Mesendoderm (in vitro differentiated cells): ENCODE results near the gene CDK5.

Experiments used
- DNase-seq: peaks from one replicate; pipeline ENCODE4 v3.0.0; 2013
- H2AK5ac ChIP-seq: 2 replicates; pipeline ENCODE4 v1.6.1; 2013; ENCODE audit warnings: low read length, inconsistent platforms
- H2BK120ac ChIP-seq: 2 replicates; pipeline ENCODE4 v1.6.1; 2013; ENCODE audit warnings: low read depth, mild to moderate bottlenecking, low read length, moderate library complexity, mixed read lengths
- H2BK15ac ChIP-seq: replicated peaks from 2 replicates; pipeline ENCODE4 v1.6.1; 2013; ENCODE audit warnings: low read depth, mild to moderate bottlenecking, moderate library complexity
- H2BK5ac ChIP-seq: 2 replicates; pipeline ENCODE4 v1.6.1; 2013; ENCODE audit warnings: low read length, inconsistent platforms
- H3K18ac ChIP-seq: 2 replicates; pipeline ENCODE4 v1.6.1; 2013; ENCODE audit warnings: mild to moderate bottlenecking, low read length, mixed read lengths
- H3K23ac ChIP-seq: one replicate; pipeline ENCODE4 v1.6.1; 2013; ENCODE audit warnings: low read length
- H3K27ac ChIP-seq: 2 replicates; pipeline ENCODE4 v1.5.1; 2013; ENCODE audit warnings: low read depth, mild to moderate bottlenecking, inconsistent platforms, low read length, moderate library complexity
- H3K27me3 ChIP-seq: 2 replicates; pipeline ENCODE4 v1.6.1; 2013; ENCODE audit warnings: low read length, control low read depth, mild to moderate bottlenecking, inconsistent platforms; ENCODE audit not compliant: insufficient read depth, poor library complexity
- H3K36me3 ChIP-seq: 2 replicates; pipeline ENCODE4 v1.6.1; 2013; ENCODE audit warnings: low read length, inconsistent platforms; ENCODE audit not compliant: control insufficient read depth, insufficient read depth
- H3K4ac ChIP-seq: one replicate; pipeline ENCODE4 v1.6.1; 2013; ENCODE audit warnings: low read depth, mild to moderate bottlenecking, low read length, moderate library complexity
- H3K4me1 ChIP-seq: 2 replicates; pipeline ENCODE4 v1.6.1; 2013; ENCODE audit warnings: low read depth, low read length, inconsistent platforms; ENCODE audit not compliant: control insufficient read depth
- H3K4me2 ChIP-seq: 2 replicates; pipeline ENCODE4 v1.6.1; 2013; ENCODE audit warnings: low read length
- H3K4me3 ChIP-seq: 2 replicates; pipeline ENCODE4 v1.5.1; 2013; ENCODE audit warnings: mild to moderate bottlenecking, low read length
- H3K56ac ChIP-seq: one replicate; pipeline ENCODE4 v1.6.1; 2013; ENCODE audit warnings: low read length
- H3K79me1 ChIP-seq: 2 replicates; pipeline ENCODE4 v1.6.1; 2013; ENCODE audit warnings: low read length, inconsistent platforms
- H3K79me2 ChIP-seq: 2 replicates; pipeline ENCODE4 v1.6.1; 2013; ENCODE audit warnings: mild to moderate bottlenecking, low read length; ENCODE audit not compliant: control insufficient read depth, insufficient read depth
- H3K9ac ChIP-seq: 2 replicates; pipeline ENCODE4 v1.6.1; 2013; ENCODE audit warnings: low read length, inconsistent platforms
- H4K5ac ChIP-seq: one replicate; pipeline ENCODE4 v1.6.1; 2013; ENCODE audit warnings: low read length
- H4K8ac ChIP-seq: one replicate; pipeline ENCODE4 v1.6.1; 2013; ENCODE audit warnings: low read depth, mild to moderate bottlenecking, control low read depth, low read length, moderate library complexity
- WGBS: extraction: QIAGEN DNeasy Blood & Tissue Kit; methylation state at CpG from one replicate; pipeline ENCODE4 v1.1.7; 2013; ENCODE audit warnings: low lambda C conversion rate, missing lambda C conversion rate; ENCODE audit not compliant: insufficient coverage; ENCODE audit errors: extremely low coverage; 5-methylcytosine and 5-hydroxymethylcytosine counted together

Gene CDK5

GRCh38 chr7:151073990-151074389 is 16.3 kb upstream of the CDK5 start:
- Histone ChIP-seq H3K4me1 (peaks cover 1% of the 10 kb centered on the region), H3K23ac (no peak overlapping the region), H3K18ac (no peak overlapping the region), H3K79me2 (no peaks in the 10 kb centered on the region), H2BK15ac (no peak overlapping the region), H3K4ac (no peak overlapping the region), H3K27ac (no peak overlapping the region), H3K9ac (no peak overlapping the region), H3K4me3 (no peak overlapping the region), H3K56ac (no peak overlapping the region), H3K79me1 (no peaks in the 10 kb centered on the region), H3K36me3 (peaks cover 4% of the 10 kb centered on the region), H3K27me3 (no peaks in the 10 kb centered on the region), H2AK5ac (no peak overlapping the region), H2BK120ac (no peak overlapping the region), H4K5ac (no peak overlapping the region), H4K8ac (no peak overlapping the region), H2BK5ac (no peak overlapping the region), H3K4me2 (no peak overlapping the region)
- no CpG with 5 or more reads among the region's 17 CpGs for WGBS
- DNase-seq, result no peak

- no peak overlapping the region for H3K9ac ChIP-seq
- H2BK5ac ChIP-seq, result no peak overlapping the region
- H3K27me3 ChIP-seq, result no peaks in the 10 kb centered on the region
- H4K8ac ChIP-seq, result no peak overlapping the region
- H4K5ac ChIP-seq, result no peak overlapping the region
- H3K36me3 ChIP-seq, result peaks cover 4% of the 10 kb centered on the region
- H3K4me1 ChIP-seq, result no peaks in the 10 kb centered on the region
- H3K56ac ChIP-seq, result no peak overlapping the region
- H3K27ac ChIP-seq, result no peak overlapping the region
- no peak for DNase-seq
- no peak overlapping the region for H3K23ac ChIP-seq
- H2BK15ac ChIP-seq, result no peak overlapping the region
- no peak overlapping the region for H3K4me2 ChIP-seq
- no CpG with 5 or more reads among the region's 39 CpGs for WGBS
- H3K79me2 ChIP-seq, result no peaks in the 10 kb centered on the region
- H3K4me3 ChIP-seq, result no peak overlapping the region
- no peak overlapping the region for H3K4ac ChIP-seq
- no peak overlapping the region for H3K18ac ChIP-seq
- no peak overlapping the region for H2BK120ac ChIP-seq
- H3K79me1 ChIP-seq, result no peaks in the 10 kb centered on the region
- H2AK5ac ChIP-seq, result no peak overlapping the region
Observed at GRCh38 chr7:151071032-151071866, 13.6 kb upstream of the CDK5 start.

GRCh38 chr7:151070574-151070960 is 12.9 kb upstream of the CDK5 start:
- no peak overlapping the region for H4K8ac ChIP-seq
- H2BK5ac ChIP-seq, result no peak overlapping the region
- no peak overlapping the region for H2AK5ac ChIP-seq
- no peak overlapping the region for H3K4ac ChIP-seq
- WGBS, result no CpG with 5 or more reads among the region's 15 CpGs
- no peak overlapping the region for H2BK120ac ChIP-seq
- H3K36me3 ChIP-seq, result peaks cover 4% of the 10 kb centered on the region
- no peak overlapping the region for H2BK15ac ChIP-seq
- DNase-seq, result no peak
- no peaks in the 10 kb centered on the region for H3K79me1 ChIP-seq
- no peak overlapping the region for H3K56ac ChIP-seq
- no peak overlapping the region for H4K5ac ChIP-seq
- H3K27me3 ChIP-seq, result no peaks in the 10 kb centered on the region
- H3K4me2 ChIP-seq, result no peak overlapping the region
- H3K9ac ChIP-seq, result no peak overlapping the region
- no peaks in the 10 kb centered on the region for H3K4me1 ChIP-seq
- H3K18ac ChIP-seq, result no peak overlapping the region
- no peaks in the 10 kb centered on the region for H3K79me2 ChIP-seq
- H3K4me3 ChIP-seq, result no peak overlapping the region
- H3K27ac ChIP-seq, result no peak overlapping the region
- H3K23ac ChIP-seq, result no peak overlapping the region

DNA sequence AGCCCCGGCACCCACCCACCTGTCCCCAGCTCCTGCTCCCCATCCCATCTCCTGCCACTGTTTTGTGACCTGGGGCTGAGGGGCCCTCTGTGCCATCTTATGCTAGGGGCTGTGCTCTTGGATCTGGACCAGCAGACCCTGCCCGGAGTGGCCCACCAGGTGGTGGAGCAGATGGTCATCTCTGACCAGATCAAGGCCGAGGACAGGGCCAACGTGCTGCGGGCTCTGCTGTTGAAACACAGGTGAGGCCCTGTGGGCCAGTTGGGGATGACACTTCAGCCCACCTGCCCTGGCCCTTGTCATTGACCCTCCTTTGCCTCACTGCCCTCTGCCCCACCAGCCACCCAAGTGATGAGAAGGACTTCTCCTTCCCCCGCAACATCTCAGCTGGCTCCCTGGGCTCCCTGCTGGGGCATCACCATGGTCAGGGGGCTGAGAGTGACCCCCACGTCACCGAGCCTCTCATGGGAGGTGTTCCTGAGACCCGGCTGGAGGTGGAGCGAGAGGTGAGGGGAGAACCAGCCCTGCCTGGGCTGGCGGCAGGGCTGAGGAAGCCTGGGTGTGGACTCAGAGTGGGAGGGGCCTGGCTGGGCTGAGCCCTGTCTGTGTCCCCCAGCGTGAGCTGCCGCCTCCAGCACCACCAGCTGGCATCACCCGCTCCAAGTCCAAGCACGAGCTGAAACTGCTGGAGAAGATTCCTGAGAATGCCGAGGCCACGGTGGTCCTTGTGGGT is 12.3 kb upstream of the CDK5 start:
- Histone ChIP-seq H3K4me3 (no peak overlapping the region), H3K4me1 (no peaks in the 10 kb centered on the region), H3K23ac (no peak overlapping the region), H3K18ac (no peak overlapping the region), H4K5ac (no peak overlapping the region), H4K8ac (no peak overlapping the region), H3K27me3 (no peaks in the 10 kb centered on the region), H3K79me2 (no peaks in the 10 kb centered on the region), H3K56ac (no peak overlapping the region), H2BK5ac (no peak overlapping the region), H3K9ac (no peak overlapping the region), H2BK15ac (no peak overlapping the region), H3K79me1 (no peaks in the 10 kb centered on the region), H3K4me2 (no peak overlapping the region), H3K27ac (no peak overlapping the region), H2BK120ac (no peak overlapping the region), H3K36me3 (peaks cover 4% of the 10 kb centered on the region), H3K4ac (no peak overlapping the region), H2AK5ac (no peak overlapping the region)
- no peak for DNase-seq
- no CpG with 5 or more reads among the region's 17 CpGs for WGBS

GRCh38 chr7:151068069-151068773 is 10.5 kb upstream of the CDK5 start:
- H3K18ac ChIP-seq, result no peak overlapping the region
- H3K4me1 ChIP-seq, result peaks cover 2% of the 10 kb centered on the region
- no peaks in the 10 kb centered on the region for H3K79me2 ChIP-seq
- no peak overlapping the region for H4K5ac ChIP-seq
- H2AK5ac ChIP-seq, result no peak overlapping the region
- no CpG with 5 or more reads among the region's 12 CpGs for WGBS
- H3K27ac ChIP-seq, result peak overlapping the region; percentile 56
- H3K4ac ChIP-seq, result no peak overlapping the region
- H2BK5ac ChIP-seq, result no peak overlapping the region
- H3K23ac ChIP-seq, result no peak overlapping the region
- peak; percentile 92 for DNase-seq
- no peaks in the 10 kb centered on the region for H3K27me3 ChIP-seq
- H4K8ac ChIP-seq, result no peak overlapping the region
- no peak overlapping the region for H3K9ac ChIP-seq
- H3K4me3 ChIP-seq, result no peak overlapping the region
- H3K4me2 ChIP-seq, result no peak overlapping the region
- no peaks in the 10 kb centered on the region for H3K79me1 ChIP-seq
- no peak overlapping the region for H3K56ac ChIP-seq
- H2BK120ac ChIP-seq, result no peak overlapping the region
- peaks cover 5% of the 10 kb centered on the region for H3K36me3 ChIP-seq
- no peak overlapping the region for H2BK15ac ChIP-seq
